HepG2 (cell line): ENCODE data around the gene TRIM42. TPM values are rescaled to one million over a fixed set of nuclear protein-coding genes. Genes with fewer than 3 reads are reported as not detected.

Experiments
- ARNT2 ChIP-seq: sonication (generic); formaldehyde crosslinking; IDR thresholded peaks from 2 replicates; pipeline ENCODE4 v1.8.0; 2022; ENCODE audit warnings: mild to moderate bottlenecking, low read depth, missing genetic modification reagents, moderate library complexity
- CHD4 ChIP-seq: fragments of 200-600 bp; sonication (generic); IDR thresholded peaks from 2 replicates; pipeline ENCODE4 v1.7.0; 2017; ENCODE audit warnings: mild to moderate bottlenecking, low read length, borderline replicate concordance
- CREM ChIP-seq, 2 experiments: sonication (generic) in 1 of 2; formaldehyde crosslinking in 1 of 2; IDR thresholded peaks; 2 replicates each; pipeline versions ENCODE4 v1.4.0 to v1.6.1; 2016 to 2020; ENCODE audit warnings: antibody characterized with exemption in 1 of 2, mild to moderate bottlenecking in 1 of 2, missing genetic modification reagents in 1 of 2
- ESRRA ChIP-seq: sonication (generic); formaldehyde crosslinking; IDR thresholded peaks from 2 replicates; pipeline ENCODE4 v1.5.1; 2020; ENCODE audit warnings: mild to moderate bottlenecking, low read depth, missing genetic modification reagents
- FOSL2 ChIP-seq: sonication (generic); formaldehyde crosslinking; IDR thresholded peaks from 2 replicates; pipeline ENCODE4 v1.4.0; 2020; ENCODE audit warnings: missing genetic modification reagents
- FOXK1 ChIP-seq: sonication (generic); formaldehyde crosslinking; IDR thresholded peaks from 2 replicates; pipeline ENCODE4 v1.4.0; 2020; ENCODE audit warnings: low read depth, missing genetic modification reagents, borderline replicate concordance
- HHEX ChIP-seq: IDR thresholded peaks from 2 replicates; pipeline ENCODE4 v1.6.1; 2016; ENCODE audit warnings: control low read depth
- HOXD1 ChIP-seq: sonication (generic); formaldehyde crosslinking; IDR thresholded peaks from 2 replicates; pipeline ENCODE4 v1.5.0; 2020; ENCODE audit warnings: missing genetic modification reagents
- KMT2B ChIP-seq: IDR thresholded peaks from 2 replicates; pipeline ENCODE4 v1.6.1; 2016; ENCODE audit warnings: missing genetic modification reagents, missing compliant biosample characterization
- NCOR1 ChIP-seq: fragments of 200-600 bp; sonication (generic); IDR thresholded peaks from 2 replicates; pipeline ENCODE4 v1.7.0; 2017; ENCODE audit warnings: antibody characterized with exemption, low read length, borderline replicate concordance
- NFE2L1 ChIP-seq: sonication (generic); formaldehyde crosslinking; IDR thresholded peaks from 2 replicates; pipeline ENCODE4 v1.4.0; 2020; ENCODE audit warnings: missing genetic modification reagents, mild to moderate bottlenecking, borderline replicate concordance
- NR2F6 ChIP-seq, 2 experiments: IDR thresholded peaks; 2 replicates each; pipeline ENCODE4 v1.6.1; 2016; ENCODE audit warnings: antibody characterized with exemption in 1 of 2, mild to moderate bottlenecking in 1 of 2
- POLR2AphosphoS5 ChIP-seq: IDR thresholded peaks from 2 replicates; pipeline ENCODE4 v1.6.1; 2012; ENCODE audit warnings: low read depth, low read length
- RXRA ChIP-seq: sonication (generic); formaldehyde crosslinking; IDR thresholded peaks from 2 replicates; pipeline ENCODE4 v1.5.1; 2020; ENCODE audit warnings: missing genetic modification reagents
- SOX13 ChIP-seq, 3 experiments: fragments of 450-650 bp in 1 of 3; sonication (generic) in 1 of 3; formaldehyde crosslinking in 1 of 3; IDR thresholded peaks in 2 of 3; conservative IDR thresholded peaks in 1 of 3; 2 replicates each; pipeline versions ENCODE4 v1.5.0 to v1.6.1; 2016 to 2020; ENCODE audit warnings: antibody characterized with exemption in 1 of 3, mild to moderate bottlenecking in 1 of 3, missing compliant biosample characterization in 1 of 3, missing genetic modification reagents in 1 of 3, moderate library complexity in 1 of 3
- SOX5 ChIP-seq: IDR thresholded peaks from 2 replicates; pipeline ENCODE4 v1.6.1; 2016; ENCODE audit warnings: borderline replicate concordance
- THAP11 ChIP-seq: IDR thresholded peaks from 2 replicates; pipeline ENCODE4 v1.6.1; 2016; ENCODE audit warnings: missing biosample characterization, missing genetic modification reagents
- ZNF530 ChIP-seq: sonication (generic); formaldehyde crosslinking; IDR thresholded peaks from 2 replicates; pipeline ENCODE4 v1.5.0; 2020; ENCODE audit warnings: low read depth, mild to moderate bottlenecking, missing genetic modification reagents
- ZNF703 ChIP-seq: sonication (generic); formaldehyde crosslinking; IDR thresholded peaks from 2 replicates; pipeline ENCODE4 v1.5.1; 2020; ENCODE audit warnings: missing genetic modification reagents, mild to moderate bottlenecking, moderate library complexity, borderline replicate concordance
- polyA plus RNA-seq, 8 experiments: library from polyadenylated mRNA; depleted of rRNA in 3 of 8; stranded (reverse) in 7 of 8; unstranded in 1 of 8; fragments of >200 nt; fragmentation: Illumina TruSeq in 4 of 8; extraction: Trizol in 4 of 8; gene quantifications; 2 replicates each; pipeline versions ENCODE4 v1.2.1 to v1.2.3, GENCODE V29; 2011 to 2016; ENCODE audit warnings: low read depth in 4 of 8, missing spikeins in 1 of 8, mixed read lengths in 1 of 8; ENCODE audit not compliant: insufficient read depth in 1 of 8
- total RNA-seq, 5 experiments: library from RNA; depleted of rRNA; stranded (reverse); fragments of >200 nt; fragmentation: Illumina TruSeq; extraction: Trizol; gene quantifications; 2 replicates each; pipeline ENCODE4 v1.2.3, GENCODE V29; 2016; ENCODE audit warnings: low read depth in 1 of 5
- TF ChIP-seq, protein P1 (sequence below): sonication (generic); formaldehyde crosslinking; IDR thresholded peaks from 2 replicates; pipeline ENCODE4 v1.8.0; 2022; ENCODE audit warnings: missing genetic modification reagents, mild to moderate bottlenecking, moderate library complexity, borderline replicate concordance
- TF ChIP-seq, protein P2 (sequence below): sonication (generic); formaldehyde crosslinking; IDR thresholded peaks from 2 replicates; pipeline ENCODE4 v1.4.0; 2020; ENCODE audit warnings: missing genetic modification reagents
- TF ChIP-seq, protein P3 (sequence below): sonication (generic); formaldehyde crosslinking; IDR thresholded peaks from 2 replicates; pipeline ENCODE4 v1.4.0; 2020; ENCODE audit warnings: missing genetic modification reagents

The TRIM42 gene
- total and polyA plus RNA-seq, 2 of the 13 experiments (the other 11 are each of a cell fraction or from before 2014, with no cell fraction given), result not detected

DNA sequence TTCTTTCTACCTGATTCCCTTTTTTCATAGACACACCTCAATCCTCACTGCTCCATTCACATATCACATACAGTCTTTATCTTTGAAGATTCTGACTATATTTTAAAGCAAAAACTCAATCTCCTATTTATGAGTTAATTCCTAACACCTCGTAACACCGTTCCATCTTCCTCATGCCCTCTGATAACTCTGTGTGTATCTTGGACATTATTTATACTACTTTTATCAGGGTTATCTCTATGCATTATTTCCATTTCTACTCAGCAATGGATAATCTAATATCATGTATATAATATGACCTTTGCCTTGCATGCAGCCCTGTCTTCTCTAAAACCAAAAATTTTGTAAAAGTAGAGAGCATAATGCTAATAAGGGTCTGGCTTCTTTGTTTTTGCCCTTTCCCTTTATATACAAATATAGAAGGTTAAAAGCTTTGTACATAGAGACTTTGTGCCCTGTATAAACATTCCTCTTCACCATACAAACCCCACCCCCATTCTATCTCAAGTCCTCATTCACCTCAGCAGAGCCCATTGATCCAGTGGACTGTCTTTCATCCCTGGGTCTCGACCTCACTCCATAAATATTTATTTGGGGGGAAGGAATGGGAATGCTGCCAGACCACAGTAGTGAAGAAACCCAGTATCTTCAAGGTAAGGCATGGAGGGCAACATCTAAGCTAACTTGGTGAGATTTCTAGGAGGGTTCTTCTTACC, 21.8 kb downstream of the TRIM42 start (continued):
- TF ChIP-seq FOXK1 (CRISPR knock-in tag), result peak; percentile 90
- TF ChIP-seq HHEX (CRISPR knock-in tag), result peak; percentile 91
- TF ChIP-seq HOXD1 (CRISPR knock-in tag), result peak; percentile 60; the same call in 1 of the 2 replicates
- peak; percentile 79 for TF ChIP-seq SOX13 (IDR thresholded peaks at IDR 0.05)
- peak in 1 of 2 experiments; percentile 93; a peak in 2 of 4 replicates for TF ChIP-seq SOX13 (CRISPR knock-in tag; conservative IDR thresholded peaks at IDR 0.05 in 1 of 2, IDR thresholded peaks at IDR 0.05 in 1 of 2)
- TF ChIP-seq NR2F6 (IDR thresholded peaks at IDR 0.05), result peak; percentile 98
- peak; percentile 96 for TF ChIP-seq NR2F6 (CRISPR knock-in tag; IDR thresholded peaks at IDR 0.05)
- peak; percentile 62 for TF ChIP-seq THAP11 (CRISPR knock-in tag)
- TF ChIP-seq, protein P1, sequence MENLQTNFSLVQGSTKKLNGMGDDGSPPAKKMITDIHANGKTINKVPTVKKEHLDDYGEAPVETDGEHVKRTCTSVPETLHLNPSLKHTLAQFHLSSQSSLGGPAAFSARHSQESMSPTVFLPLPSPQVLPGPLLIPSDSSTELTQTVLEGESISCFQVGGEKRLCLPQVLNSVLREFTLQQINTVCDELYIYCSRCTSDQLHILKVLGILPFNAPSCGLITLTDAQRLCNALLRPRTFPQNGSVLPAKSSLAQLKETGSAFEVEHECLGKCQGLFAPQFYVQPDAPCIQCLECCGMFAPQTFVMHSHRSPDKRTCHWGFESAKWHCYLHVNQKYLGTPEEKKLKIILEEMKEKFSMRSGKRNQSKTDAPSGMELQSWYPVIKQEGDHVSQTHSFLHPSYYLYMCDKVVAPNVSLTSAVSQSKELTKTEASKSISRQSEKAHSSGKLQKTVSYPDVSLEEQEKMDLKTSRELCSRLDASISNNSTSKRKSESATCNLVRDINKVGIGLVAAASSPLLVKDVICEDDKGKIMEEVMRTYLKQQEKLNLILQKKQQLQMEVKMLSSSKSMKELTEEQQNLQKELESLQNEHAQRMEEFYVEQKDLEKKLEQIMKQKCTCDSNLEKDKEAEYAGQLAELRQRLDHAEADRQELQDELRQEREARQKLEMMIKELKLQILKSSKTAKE, result peak; percentile 73; the same call in 1 of the 2 replicates
- no peak for TF ChIP-seq ZNF530 (CRISPR knock-in tag)
- peak; percentile 95; the same call in 1 of the 2 replicates for TF ChIP-seq RXRA (CRISPR knock-in tag)
- 0 out of 2 replicates have a peak, but pooled peaks have one; percentile 40 for TF ChIP-seq KMT2B
- peak; percentile 96; the same call in 1 of the 2 replicates for TF ChIP-seq NCOR1
- TF ChIP-seq FOSL2 (CRISPR knock-in tag), result peak; percentile 73
- TF ChIP-seq ZNF703, result no peak
- TF ChIP-seq CHD4, result peak; percentile 70; the same call in 1 of the 2 replicates
- TF ChIP-seq NFE2L1 (CRISPR knock-in tag), result no peak
- no peak for TF ChIP-seq POLR2AphosphoS5
- TF ChIP-seq, protein P2, sequence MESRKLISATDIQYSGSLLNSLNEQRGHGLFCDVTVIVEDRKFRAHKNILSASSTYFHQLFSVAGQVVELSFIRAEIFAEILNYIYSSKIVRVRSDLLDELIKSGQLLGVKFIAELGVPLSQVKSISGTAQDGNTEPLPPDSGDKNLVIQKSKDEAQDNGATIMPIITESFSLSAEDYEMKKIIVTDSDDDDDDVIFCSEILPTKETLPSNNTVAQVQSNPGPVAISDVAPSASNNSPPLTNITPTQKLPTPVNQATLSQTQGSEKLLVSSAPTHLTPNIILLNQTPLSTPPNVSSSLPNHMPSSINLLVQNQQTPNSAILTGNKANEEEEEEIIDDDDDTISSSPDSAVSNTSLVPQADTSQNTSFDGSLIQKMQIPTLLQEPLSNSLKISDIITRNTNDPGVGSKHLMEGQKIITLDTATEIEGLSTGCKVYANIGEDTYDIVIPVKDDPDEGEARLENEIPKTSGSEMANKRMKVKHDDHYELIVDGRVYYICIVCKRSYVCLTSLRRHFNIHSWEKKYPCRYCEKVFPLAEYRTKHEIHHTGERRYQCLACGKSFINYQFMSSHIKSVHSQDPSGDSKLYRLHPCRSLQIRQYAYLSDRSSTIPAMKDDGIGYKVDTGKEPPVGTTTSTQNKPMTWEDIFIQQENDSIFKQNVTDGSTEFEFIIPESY, result 0 out of 2 replicates have a peak, but pooled peaks have one; percentile 29
- TF ChIP-seq, protein P3, sequence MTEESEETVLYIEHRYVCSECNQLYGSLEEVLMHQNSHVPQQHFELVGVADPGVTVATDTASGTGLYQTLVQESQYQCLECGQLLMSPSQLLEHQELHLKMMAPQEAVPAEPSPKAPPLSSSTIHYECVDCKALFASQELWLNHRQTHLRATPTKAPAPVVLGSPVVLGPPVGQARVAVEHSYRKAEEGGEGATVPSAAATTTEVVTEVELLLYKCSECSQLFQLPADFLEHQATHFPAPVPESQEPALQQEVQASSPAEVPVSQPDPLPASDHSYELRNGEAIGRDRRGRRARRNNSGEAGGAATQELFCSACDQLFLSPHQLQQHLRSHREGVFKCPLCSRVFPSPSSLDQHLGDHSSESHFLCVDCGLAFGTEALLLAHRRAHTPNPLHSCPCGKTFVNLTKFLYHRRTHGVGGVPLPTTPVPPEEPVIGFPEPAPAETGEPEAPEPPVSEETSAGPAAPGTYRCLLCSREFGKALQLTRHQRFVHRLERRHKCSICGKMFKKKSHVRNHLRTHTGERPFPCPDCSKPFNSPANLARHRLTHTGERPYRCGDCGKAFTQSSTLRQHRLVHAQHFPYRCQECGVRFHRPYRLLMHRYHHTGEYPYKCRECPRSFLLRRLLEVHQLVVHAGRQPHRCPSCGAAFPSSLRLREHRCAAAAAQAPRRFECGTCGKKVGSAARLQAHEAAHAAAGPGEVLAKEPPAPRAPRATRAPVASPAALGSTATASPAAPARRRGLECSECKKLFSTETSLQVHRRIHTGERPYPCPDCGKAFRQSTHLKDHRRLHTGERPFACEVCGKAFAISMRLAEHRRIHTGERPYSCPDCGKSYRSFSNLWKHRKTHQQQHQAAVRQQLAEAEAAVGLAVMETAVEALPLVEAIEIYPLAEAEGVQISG (CRISPR knock-in tag), result peak; percentile 29; the same call in 1 of the 2 replicates
- peak; percentile 78 for TF ChIP-seq ESRRA (CRISPR knock-in tag)
- peak; percentile 55; the same call in 1 of the 2 replicates for TF ChIP-seq ARNT2 (CRISPR knock-in tag)
- TF ChIP-seq CREM (IDR thresholded peaks at IDR 0.05), result peak; percentile 94
- TF ChIP-seq CREM (CRISPR knock-in tag; IDR thresholded peaks at IDR 0.05), result no peak
- peak; percentile 91; the same call in 1 of the 2 replicates for TF ChIP-seq SOX5
